HG03354 (cell line): ENCODE measurements around the gene STOX2.
"Not testable (repeated sequence)": the region's sequence is repeated elsewhere in the genome, so short reads cannot be mapped to it uniquely, and the experiment has no call there.

Experiments
- ATAC-seq: cut with Tn5 transposase; IDR thresholded peaks from one replicate; pipeline ENCODE4 v1.9.1; 2021; ENCODE audit warnings: mild to moderate bottlenecking; ENCODE audit not compliant: unreplicated experiment, poor library complexity, severe bottlenecking

Gene STOX2

GRCh38 chr4:184012937-184013336 lies 107.8 kb downstream of the STOX2 start:
- ATAC-seq, result no peak

DNA sequence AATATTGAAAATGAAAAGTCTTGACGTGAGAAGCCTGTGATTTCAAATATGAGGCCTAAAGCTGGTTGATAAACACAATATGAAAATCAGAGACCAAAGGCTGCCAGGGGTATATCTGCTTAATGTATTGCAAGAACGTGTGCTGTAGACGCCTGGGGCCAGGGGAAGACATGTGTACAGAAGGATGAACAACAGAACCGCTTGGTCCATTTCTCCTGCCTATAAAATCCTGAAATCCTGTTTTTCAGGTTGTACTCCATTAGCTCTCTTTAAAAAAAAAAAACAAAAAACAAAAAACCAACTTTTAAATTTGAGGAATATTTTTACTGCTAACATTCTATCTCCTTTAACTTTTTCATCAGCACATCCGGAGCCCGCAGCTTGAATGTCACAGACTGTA lies 109.2 kb downstream of the STOX2 start:
- no peak for ATAC-seq

- no peak for ATAC-seq
These were observed 111.9 kb downstream of the STOX2 start for GRCh38 chr4:184016759-184017668.

DNA sequence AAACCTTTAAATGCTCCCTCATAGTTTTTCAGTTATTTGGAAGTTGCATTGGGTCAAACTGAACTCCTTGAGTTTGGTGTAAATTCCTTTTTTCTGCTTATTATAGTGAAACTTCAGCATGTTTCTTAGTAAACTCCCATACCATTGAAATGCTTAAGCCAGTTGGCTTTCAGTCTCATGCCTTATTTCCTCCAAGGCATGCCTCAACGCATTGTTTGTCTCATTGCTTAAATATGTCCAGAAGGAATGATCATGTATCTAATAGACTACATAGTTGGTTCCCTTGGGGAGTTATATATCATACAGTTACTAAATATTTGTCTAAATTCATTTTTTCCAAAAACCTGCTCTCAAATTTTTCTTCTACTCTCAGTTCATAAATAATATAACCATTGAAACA lies 114.0 kb downstream of the STOX2 start:
- no peak for ATAC-seq

DNA sequence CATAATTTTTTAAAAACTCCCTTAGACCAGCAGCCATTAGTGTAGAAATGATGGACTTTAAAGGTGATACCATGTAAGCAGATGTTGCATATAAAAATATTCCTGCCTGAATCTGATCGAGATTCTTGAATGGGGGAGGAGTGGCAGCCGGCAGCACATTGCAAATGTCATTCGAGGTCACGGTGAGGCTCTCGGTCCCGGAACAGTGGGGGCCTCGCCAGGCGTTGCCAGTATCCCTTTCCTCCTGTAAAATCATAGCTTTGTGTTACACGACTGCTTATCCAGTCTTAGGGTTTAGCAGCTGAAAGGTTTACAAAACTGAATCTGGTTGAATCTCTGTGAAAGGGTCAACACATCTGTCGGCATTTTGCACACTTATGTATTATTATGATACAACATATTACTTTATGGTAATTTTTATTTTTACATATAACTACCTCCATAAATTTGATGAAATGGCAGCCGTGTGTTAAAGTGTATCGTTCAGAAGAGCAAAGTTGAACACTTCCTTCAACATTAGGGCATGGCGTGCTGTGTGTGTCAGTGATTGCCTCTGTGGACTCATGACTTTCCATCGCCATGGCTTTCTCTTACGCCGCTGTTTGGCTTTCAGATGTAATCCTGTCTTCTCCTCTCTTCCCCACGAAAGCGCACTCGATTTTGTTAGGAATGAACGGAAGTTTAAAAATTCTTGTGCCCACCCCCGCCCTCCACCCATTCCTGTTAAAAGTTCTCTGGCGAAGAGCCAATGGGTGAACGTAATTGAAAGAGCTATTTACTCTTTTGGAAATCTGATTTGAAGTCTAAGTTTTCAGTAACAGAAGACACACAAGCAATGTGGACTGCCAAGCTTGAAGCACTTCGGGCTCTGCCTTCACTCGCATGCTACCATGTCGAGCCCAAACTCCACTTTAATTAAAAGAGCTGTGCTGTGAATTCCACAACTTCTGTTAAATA lies 114.8 kb downstream of the STOX2 start:
- no peak for ATAC-seq

DNA sequence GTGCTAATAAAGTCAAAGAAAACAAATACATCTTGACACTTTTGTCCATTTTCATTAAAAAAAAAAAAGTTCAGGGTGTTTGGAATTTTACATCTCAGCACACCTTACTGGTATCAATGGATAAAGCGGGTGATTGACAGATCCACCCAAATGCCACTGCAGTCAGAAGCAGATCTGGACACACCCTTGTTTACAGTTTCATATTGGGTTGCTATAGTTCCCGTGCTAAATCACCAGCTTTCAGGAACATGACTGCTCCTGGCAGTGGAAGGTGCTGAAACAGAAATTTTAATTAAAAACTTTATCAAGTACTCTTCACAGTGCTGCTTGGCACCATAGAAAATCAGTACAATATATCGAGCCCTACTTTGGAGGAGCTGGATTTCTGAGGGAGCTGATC lies 116.3 kb downstream of the STOX2 start:
- no peak for ATAC-seq

DNA sequence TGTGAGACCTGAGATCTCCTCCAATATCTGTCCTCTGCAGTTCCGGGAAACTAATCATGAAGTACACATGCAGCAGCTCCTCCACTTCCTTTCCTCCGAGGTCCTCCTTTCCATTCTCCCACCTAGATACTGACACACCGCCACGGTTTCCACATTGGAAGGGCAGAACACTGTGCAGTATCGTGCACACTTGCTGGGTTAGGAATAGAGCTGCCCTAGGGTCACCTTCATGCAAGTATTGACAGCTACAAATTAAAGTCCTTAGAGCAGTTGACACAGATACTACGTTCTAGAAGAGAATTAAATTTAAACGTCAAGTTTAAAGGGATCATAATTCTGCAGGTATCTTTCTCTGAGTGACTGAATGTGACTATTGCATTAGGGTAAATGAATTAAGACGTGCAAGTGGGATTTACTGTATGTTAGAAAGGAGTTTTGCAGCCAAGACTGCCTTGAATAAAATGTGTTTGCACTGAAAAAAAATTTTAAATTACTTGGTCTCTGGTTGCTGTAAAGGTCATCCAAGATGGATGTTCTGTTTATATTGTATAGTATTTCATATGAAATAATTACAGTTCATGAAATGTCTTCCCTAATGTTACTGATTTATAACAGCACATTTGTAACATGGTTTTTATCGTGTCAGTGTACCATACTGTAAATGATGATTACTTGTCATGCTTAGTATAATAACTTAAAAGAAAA lies 117.7 kb downstream of the STOX2 start:
- no peak for ATAC-seq

DNA sequence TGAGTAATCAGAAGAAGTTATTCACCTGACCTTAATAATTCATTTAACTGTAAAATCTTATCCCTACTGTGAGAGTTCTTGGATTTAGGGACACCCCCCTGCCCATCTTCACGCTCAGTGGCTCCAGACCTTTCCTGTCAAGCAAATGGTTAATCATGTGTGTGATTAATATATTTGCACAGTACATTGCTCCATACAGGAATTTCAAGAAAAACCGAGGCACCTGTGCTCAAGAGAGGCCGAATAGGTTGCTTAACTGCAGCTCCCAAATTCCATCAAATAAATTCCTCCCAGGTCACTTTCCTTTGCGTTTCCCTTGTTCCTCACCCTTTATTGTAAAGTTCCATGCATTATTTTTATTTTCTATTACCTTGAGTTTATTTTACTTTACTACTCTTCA lies 119.5 kb downstream of the STOX2 start:
- no peak for ATAC-seq

GRCh38 chr4:184028561-184029374 lies 123.7 kb downstream of the STOX2 start:
- ATAC-seq, result no peak

DNA sequence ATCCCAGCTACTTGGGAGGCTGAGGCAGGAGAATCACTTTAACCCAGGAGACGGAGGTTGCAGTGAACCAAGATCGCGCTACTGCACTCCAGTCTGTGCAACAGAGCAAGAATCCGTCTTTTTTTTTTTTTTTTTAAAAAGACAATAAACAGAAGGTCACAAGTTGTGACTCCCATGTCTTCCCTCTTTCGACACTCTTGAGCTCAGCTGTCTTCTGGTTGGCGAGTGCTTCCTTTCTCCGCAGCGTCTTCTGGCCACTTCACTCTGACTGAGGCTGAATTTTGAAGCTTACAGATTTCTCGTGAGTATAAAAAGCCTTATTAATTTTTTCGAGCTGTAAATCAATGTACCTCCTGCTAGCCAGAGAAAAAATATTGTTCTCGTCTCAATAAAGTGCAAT lies 124.9 kb downstream of the STOX2 start:
- ATAC-seq, result no peak

GRCh38 chr4:184030764-184031163 lies 125.7 kb downstream of the STOX2 start:
- no peak for ATAC-seq

- ATAC-seq, result no peak
These were observed 127.0 kb downstream of the STOX2 start for GRCh38 chr4:184032091-184032490.

DNA sequence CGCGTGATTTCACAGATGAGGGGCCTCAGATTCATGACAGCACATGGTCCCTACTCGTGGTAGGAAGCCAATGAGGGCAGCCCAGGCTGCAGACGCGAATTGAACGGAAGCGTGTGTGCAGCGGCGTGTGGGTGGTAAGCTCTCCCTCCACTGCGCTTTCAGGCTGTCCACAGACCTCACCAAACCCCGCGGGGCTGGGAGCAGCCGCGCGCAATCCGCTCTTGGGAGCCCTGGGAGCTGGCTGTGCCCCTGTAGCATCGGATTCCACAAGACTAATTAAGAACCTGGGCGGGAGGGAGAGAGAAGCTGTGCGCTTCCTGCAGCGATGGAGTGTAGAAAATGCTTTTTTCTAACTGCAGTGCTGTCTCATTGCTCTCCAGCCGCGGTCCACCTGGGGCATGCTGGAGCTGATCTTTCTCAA lies 134.9 kb downstream of the STOX2 start:
- ATAC-seq, result no peak

- ATAC-seq, result no peak
These were observed 136.0 kb downstream of the STOX2 start for GRCh38 chr4:184041156-184041555.

DNA sequence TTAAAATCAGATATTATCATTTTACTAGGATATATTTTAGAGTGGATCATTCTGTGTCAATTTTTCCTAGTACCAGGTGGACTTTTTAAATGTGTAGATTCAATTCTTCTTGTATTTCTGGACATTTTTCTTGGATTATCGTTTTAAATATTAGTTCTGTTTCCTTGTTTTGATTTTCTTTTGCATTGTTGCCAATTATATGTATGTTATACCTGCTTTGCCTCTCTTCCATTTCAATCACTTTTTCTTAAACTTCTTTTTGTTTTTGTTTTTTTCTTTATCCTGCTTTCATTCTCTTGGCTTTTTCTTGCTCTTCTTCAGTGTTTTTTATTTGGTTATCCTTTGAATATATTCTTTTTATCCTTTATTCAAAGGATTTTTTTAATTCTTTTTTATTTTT lies 141.0 kb downstream of the STOX2 start:
- ATAC-seq, result no peak

- not testable (repeated sequence) for ATAC-seq
These were observed 146.2 kb downstream of the STOX2 start for GRCh38 chr4:184051262-184051661.

- no peak for ATAC-seq
These were observed 147.5 kb downstream of the STOX2 start for GRCh38 chr4:184052616-184053015.

DNA sequence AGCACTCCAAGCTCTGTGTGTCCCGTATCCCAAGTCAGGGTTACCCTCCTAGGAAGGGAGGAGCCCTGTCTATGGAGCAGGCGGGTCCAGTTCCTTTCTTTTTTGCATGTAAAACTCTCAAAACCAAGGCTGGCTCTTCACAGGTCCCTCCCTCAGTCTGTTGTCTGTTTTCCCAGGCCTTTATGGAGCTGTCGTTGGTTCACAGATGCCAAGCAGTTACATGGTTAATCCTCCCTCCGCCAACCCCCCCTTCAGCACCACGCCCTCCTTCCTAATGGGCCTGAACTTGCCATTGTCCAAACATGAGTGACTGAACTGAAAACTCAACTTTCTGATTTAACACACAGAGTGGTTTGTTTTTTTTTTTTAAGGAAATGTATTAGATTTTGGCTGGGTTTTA lies 148.3 kb downstream of the STOX2 start:
- ATAC-seq, result no peak

DNA sequence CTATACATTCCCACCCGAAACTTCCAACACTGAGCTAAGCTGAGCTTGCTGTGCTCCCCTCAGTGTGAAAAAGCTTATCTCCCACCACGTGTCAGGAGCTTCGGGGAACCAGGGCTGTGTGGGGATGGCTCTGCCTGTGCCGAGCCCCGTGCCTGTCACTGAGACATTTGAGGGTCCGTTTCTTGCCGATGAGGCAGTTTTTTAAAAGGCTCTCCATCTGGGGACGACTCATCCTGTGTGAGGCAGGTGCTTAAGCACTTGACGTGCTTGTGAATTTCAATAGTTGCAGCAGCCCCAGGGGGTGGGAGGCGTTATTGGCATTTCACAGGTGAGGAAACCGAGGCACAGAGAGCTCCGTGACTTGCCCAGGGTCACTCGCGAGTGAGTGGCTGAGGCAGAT lies 151.8 kb downstream of the STOX2 start:
- no peak for ATAC-seq
